Measurements from ENCODE around the gene PTP4A2. TPM values are rescaled to one million over a fixed set of nuclear protein-coding genes. Genes with fewer than 3 reads are reported as not detected.

The PTP4A2 gene
- total RNA-seq, 1 donor from 2014 or later, result 189 TPM

DNA sequence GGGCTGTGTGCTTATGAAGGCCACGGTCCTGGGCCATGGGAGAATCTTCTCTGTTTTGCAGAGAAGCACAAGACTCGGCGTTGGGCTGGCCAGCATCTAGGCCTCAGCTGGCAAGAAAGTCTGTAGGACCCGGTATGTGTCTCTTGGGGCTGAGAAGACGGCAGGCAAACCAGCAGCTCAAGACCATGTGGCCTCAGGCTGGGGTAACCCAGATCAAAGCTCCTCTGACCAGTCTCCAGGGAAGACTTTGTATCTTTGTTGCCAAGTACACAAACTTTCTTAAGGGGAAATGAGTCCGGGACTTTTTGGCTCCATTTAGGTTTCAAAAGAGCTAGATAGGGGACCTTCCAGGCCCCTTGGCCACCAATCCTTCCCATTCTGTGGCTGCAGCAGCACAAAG is 60.1 kb downstream of the PTP4A2 start:
- Mint-ChIP-seq H3K9me3 (peaks cover 2% of the 10 kb centered on the region), H3K4me3 (no peak overlapping the region)

DNA sequence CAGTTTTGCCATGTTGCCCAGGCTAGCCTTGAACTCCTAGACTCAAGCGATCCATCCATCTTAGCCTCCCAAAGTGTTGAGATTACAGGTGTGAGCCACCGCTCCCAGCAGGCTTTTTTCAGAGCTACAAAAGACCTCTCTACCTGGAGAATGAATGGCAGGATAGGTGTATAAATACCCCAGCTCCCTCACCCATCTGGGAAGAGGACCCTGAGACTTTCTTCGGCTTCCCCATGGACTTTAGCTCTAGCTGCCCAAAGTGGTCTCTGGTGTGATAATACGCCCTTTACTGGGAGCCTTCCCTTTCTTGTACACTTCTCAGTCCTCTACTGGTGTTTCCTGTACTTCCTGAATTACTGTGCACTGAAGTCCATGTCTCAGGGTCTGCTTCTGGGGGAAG is 60.6 kb downstream of the PTP4A2 start:
- Mint-ChIP-seq H3K4me1 (peaks cover 6% of the 10 kb centered on the region), H3K4me3 (no peak overlapping the region), H3K27ac (ENCODE audit: unreplicated experiment) (no peak overlapping the region), H3K9me3 (peaks cover 6% of the 10 kb centered on the region), H3K36me3 (ENCODE audit: low read depth) (peaks cover 5% of the 10 kb centered on the region), H3K27me3 (ENCODE audit: low read depth) (peaks cover 3% of the 10 kb centered on the region)
- DNase-seq (ENCODE audit: low read depth, low spot score), result no peak
- TF ChIP-seq, protein P1, sequence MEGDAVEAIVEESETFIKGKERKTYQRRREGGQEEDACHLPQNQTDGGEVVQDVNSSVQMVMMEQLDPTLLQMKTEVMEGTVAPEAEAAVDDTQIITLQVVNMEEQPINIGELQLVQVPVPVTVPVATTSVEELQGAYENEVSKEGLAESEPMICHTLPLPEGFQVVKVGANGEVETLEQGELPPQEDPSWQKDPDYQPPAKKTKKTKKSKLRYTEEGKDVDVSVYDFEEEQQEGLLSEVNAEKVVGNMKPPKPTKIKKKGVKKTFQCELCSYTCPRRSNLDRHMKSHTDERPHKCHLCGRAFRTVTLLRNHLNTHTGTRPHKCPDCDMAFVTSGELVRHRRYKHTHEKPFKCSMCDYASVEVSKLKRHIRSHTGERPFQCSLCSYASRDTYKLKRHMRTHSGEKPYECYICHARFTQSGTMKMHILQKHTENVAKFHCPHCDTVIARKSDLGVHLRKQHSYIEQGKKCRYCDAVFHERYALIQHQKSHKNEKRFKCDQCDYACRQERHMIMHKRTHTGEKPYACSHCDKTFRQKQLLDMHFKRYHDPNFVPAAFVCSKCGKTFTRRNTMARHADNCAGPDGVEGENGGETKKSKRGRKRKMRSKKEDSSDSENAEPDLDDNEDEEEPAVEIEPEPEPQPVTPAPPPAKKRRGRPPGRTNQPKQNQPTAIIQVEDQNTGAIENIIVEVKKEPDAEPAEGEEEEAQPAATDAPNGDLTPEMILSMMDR (conservative IDR thresholded peaks at IDR 0.05), result no peak

More for the DNA sequence above, 60.1 kb downstream of the PTP4A2 start:
- DNase-seq (ENCODE audit: low read depth, low spot score), result no peak
- Mint-ChIP-seq H3K36me3 (ENCODE audit: low read depth) (peaks cover 1% of the 10 kb centered on the region), H3K4me1 (peaks cover 2% of the 10 kb centered on the region), H3K27me3 (ENCODE audit: low read depth) (peaks cover 3% of the 10 kb centered on the region), H3K27ac (ENCODE audit: unreplicated experiment) (no peak overlapping the region)
- TF ChIP-seq, protein P1 (conservative IDR thresholded peaks at IDR 0.05), result no peak

DNA sequence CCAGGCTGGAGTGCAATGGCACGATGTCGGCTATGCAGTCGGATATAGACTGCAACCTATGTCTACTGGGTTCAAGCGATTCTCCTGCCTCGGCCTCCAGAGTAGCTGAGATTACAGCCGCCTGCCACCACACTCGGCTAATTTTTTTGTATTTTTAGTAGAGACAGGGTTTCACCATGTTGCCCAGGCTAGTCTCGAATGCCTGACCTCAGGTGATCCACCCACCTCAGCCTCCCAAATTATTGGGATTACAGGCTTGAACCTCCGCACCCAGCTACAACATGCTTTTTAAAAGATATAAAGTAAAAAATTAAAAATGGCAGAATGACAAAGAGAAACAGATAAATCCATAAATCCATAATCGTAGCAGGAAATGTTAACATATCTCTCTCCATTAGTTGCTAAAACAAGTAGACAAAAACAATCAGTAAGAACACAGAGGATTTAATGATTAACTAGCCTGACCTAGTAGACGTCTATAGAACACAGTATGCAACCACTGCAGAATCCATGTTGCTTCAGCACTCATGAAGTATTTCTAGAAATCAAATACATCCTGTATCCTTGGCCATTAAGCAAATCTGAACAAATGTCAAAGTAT is 62.4 kb downstream of the PTP4A2 start:
- Mint-ChIP-seq H3K36me3 (ENCODE audit: low read depth) (peaks cover 5% of the 10 kb centered on the region), H3K9me3 (peaks cover 6% of the 10 kb centered on the region), H3K4me3 (no peak overlapping the region), H3K4me1 (peaks cover 12% of the 10 kb centered on the region), H3K27ac (ENCODE audit: unreplicated experiment) (no peak overlapping the region), H3K27me3 (ENCODE audit: low read depth) (no peaks in the 10 kb centered on the region)
- TF ChIP-seq, protein P1 (conservative IDR thresholded peaks at IDR 0.05), result no peak
- no peak for DNase-seq (ENCODE audit: low read depth, low spot score)

DNA sequence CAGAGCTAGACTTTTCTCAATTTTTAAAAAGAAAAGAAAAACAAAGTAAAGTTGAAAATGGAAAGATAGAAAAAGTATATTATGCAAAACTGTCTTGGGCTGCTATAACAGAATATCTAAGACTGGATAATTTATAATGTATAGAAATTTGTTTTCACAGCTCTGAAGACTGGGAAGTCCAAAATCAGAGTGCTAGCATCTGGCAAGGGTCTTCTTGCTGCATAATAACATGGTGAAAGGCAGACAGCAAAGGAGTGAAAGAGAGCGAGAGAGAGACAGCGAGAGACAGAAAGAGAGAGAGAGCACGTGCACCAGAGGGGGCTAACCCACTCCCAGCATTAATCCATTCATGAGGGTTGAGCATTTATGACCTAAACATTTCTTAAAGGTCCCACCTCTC is 63.2 kb downstream of the PTP4A2 start:
- no peak for DNase-seq (ENCODE audit: low read depth, low spot score)
- no peaks in the 10 kb centered on the region for H3K27me3 Mint-ChIP-seq (ENCODE audit: low read depth)
- H3K36me3 Mint-ChIP-seq (ENCODE audit: low read depth), result peaks cover 5% of the 10 kb centered on the region
- no peak overlapping the region for H3K4me3 Mint-ChIP-seq
- no peak overlapping the region for H3K27ac Mint-ChIP-seq (ENCODE audit: unreplicated experiment)
- peaks cover 6% of the 10 kb centered on the region for H3K9me3 Mint-ChIP-seq
- H3K4me1 Mint-ChIP-seq, result peaks cover 12% of the 10 kb centered on the region
- TF ChIP-seq, protein P1 (conservative IDR thresholded peaks at IDR 0.05), result no peak

DNA sequence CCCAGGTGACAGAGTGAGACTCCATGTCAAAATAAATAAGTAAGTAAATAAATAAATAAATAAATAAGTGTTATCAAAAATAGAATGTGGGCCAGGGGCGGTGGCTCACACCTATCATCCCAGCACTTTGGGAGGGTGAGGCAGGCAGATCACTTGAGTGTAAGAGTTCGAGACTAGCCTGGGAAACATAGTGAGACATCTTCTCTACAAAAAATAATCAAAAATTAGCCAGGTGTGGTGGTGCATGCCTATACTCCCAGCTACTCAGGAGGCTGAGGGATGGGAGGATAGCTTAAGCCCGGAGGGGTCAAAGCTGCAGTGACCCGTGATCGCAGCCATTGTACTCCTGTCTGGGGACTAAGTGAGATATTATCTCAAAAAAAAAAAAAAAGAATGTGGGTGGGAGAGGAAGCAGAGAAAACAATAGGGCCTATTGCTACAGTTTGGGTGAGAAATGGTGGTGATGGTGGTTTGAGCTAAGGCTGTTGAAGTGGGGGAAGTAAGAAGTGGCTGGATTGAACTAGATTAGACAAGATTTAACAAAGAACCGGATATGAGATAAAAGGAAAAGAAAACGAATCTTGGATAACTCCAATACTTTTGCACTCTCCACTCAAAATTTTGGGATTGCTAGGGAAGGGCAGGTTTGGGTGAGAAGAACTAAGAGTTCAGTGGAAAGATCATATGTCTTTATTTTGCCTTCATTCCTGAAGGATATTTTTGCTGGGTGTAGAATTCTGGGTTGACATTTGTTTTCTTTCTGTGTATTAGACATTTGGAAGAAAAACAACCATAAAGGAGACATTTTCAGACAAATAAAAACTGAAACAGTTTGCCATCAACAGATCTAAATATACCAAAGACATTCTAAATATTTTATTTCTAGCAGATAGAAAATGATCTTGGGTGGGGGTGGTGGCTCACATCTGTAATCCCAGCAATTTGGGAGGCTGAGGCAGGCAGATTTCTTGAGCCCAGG is 65.2 kb downstream of the PTP4A2 start:
- Mint-ChIP-seq H3K9me3 (peaks cover 6% of the 10 kb centered on the region), H3K27me3 (ENCODE audit: low read depth) (peaks cover 3% of the 10 kb centered on the region), H3K27ac (ENCODE audit: unreplicated experiment) (no peak overlapping the region), H3K36me3 (ENCODE audit: low read depth) (peaks cover 5% of the 10 kb centered on the region), H3K4me1 (peaks cover 12% of the 10 kb centered on the region), H3K4me3 (no peak overlapping the region)
- TF ChIP-seq, protein P1 (conservative IDR thresholded peaks at IDR 0.05), result no peak
- no peak for DNase-seq (ENCODE audit: low read depth, low spot score)

Data from neural crest cell (in vitro differentiated cells).